ENCODE measurements around the gene DCXR. TPM values are rescaled to one million over a fixed set of nuclear protein-coding genes. Genes with fewer than 3 reads are reported as not detected.

DCXR gene
- total and polyA plus RNA-seq, 2 of the 13 experiments (the other 11 are each of a cell fraction or from before 2014, with no cell fraction given), result 287 to 311 TPM

DNA sequence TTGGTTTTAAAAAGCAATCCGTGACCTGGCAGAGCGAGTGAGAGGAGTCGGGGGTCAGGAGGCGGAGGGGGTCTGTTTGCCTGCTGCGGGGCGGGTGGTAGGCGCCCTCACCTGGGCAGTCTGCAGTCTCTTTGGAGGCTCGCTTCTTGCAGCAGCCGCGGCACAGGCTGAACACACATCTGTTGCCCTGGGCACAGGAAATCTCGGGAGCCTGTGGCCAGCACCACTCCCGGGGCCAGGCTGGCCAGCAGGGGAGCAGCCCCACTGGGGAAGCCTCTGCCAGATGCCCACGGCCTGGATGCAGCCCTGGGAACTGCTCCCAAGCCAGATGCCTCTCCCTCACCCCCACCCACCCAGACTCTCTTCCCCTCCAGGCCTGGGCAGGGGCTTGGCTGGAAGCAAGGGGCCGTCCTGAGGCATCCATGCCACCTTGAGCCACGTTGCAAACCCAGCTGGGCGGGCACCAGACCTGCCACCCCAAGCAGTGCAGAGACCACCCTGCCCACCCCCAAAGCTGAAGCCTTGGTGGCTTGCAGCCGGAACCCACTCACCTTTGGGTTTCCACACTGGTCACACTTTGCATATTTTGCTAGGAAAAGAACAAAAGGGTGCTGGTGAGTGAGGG is 20.8 kb upstream of the DCXR start (continued):
- TF ChIP-seq CC2D1A (CRISPR knock-in tag; IDR thresholded peaks at IDR 0.05) (no peak), NONO (IDR thresholded peaks at IDR 0.05) (no peak), NONO (CRISPR knock-in tag; conservative IDR thresholded peaks at IDR 0.05) (no peak), ZNF33B (CRISPR knock-in tag; IDR thresholded peaks at IDR 0.05) (0 out of 2 replicates have a peak, but pooled peaks have one; percentile 18), ZC3H13 (CRISPR knock-in tag; IDR thresholded peaks at IDR 0.05) (peak; percentile 17; the same call in 1 of the 2 replicates), ZNF530 (CRISPR knock-in tag; IDR thresholded peaks at IDR 0.05; ENCODE audit: low read depth) (no peak), ZNF629 (CRISPR knock-in tag; conservative IDR thresholded peaks at IDR 0.05) (no peak), ZNF30 (CRISPR knock-in tag; IDR thresholded peaks at IDR 0.05) (no peak), JARID2 (CRISPR knock-in tag; IDR thresholded peaks at IDR 0.05; ENCODE audit: insufficient replicate concordance) (no peak), ZNF713 (CRISPR knock-in tag; IDR thresholded peaks at IDR 0.05) (no peak), SRSF4 (IDR thresholded peaks at IDR 0.05; ENCODE audit: low read depth, low read length, poor library complexity, severe bottlenecking) (no peak), ZNF44 (CRISPR knock-in tag; IDR thresholded peaks at IDR 0.05) (no peak), ZNF20 (CRISPR knock-in tag; IDR thresholded peaks at IDR 0.05) (no peak), ZNF615 (CRISPR knock-in tag; IDR thresholded peaks at IDR 0.05; ENCODE audit: borderline replicate concordance) (no peak), ZNF101 (CRISPR knock-in tag; IDR thresholded peaks at IDR 0.05; ENCODE audit: borderline replicate concordance, low read depth) (no peak), ZFP36L1 (CRISPR knock-in tag; IDR thresholded peaks at IDR 0.05) (no peak), TBX2 (CRISPR knock-in tag; IDR thresholded peaks at IDR 0.05; ENCODE audit: borderline replicate concordance) (no peak)
- TF ChIP-seq, protein P1, sequence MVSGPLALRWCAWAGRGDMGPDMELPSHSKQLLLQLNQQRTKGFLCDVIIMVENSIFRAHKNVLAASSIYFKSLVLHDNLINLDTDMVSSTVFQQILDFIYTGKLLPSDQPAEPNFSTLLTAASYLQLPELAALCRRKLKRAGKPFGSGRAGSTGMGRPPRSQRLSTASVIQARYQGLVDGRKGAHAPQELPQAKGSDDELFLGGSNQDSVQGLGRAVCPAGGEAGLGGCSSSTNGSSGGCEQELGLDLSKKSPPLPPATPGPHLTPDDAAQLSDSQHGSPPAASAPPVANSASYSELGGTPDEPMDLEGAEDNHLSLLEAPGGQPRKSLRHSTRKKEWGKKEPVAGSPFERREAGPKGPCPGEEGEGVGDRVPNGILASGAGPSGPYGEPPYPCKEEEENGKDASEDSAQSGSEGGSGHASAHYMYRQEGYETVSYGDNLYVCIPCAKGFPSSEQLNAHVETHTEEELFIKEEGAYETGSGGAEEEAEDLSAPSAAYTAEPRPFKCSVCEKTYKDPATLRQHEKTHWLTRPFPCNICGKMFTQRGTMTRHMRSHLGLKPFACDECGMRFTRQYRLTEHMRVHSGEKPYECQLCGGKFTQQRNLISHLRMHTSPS (CRISPR knock-in tag; IDR thresholded peaks at IDR 0.05; ENCODE audit: low read depth), result 0 out of 2 replicates have a peak, but pooled peaks have one; percentile 35
- TF ChIP-seq, protein P2, sequence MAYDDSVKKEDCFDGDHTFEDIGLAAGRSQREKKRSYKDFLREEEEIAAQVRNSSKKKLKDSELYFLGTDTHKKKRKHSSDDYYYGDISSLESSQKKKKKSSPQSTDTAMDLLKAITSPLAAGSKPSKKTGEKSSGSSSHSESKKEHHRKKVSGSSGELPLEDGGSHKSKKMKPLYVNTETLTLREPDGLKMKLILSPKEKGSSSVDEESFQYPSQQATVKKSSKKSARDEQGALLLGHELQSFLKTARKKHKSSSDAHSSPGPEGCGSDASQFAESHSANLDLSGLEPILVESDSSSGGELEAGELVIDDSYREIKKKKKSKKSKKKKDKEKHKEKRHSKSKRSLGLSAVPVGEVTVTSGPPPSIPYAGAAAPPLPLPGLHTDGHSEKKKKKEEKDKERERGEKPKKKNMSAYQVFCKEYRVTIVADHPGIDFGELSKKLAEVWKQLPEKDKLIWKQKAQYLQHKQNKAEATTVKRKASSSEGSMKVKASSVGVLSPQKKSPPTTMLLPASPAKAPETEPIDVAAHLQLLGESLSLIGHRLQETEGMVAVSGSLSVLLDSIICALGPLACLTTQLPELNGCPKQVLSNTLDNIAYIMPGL (CRISPR knock-in tag; IDR thresholded peaks at IDR 0.05; ENCODE audit: borderline replicate concordance in 1 of 2, low read depth in 1 of 2), result no peak
- TF ChIP-seq, protein P3, sequence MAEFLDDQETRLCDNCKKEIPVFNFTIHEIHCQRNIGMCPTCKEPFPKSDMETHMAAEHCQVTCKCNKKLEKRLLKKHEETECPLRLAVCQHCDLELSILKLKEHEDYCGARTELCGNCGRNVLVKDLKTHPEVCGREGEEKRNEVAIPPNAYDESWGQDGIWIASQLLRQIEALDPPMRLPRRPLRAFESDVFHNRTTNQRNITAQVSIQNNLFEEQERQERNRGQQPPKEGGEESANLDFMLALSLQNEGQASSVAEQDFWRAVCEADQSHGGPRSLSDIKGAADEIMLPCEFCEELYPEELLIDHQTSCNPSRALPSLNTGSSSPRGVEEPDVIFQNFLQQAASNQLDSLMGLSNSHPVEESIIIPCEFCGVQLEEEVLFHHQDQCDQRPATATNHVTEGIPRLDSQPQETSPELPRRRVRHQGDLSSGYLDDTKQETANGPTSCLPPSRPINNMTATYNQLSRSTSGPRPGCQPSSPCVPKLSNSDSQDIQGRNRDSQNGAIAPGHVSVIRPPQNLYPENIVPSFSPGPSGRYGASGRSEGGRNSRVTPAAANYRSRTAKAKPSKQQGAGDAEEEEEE (CRISPR knock-in tag; IDR thresholded peaks at IDR 0.05; ENCODE audit: borderline replicate concordance), result no peak
- TF ChIP-seq, protein P4, sequence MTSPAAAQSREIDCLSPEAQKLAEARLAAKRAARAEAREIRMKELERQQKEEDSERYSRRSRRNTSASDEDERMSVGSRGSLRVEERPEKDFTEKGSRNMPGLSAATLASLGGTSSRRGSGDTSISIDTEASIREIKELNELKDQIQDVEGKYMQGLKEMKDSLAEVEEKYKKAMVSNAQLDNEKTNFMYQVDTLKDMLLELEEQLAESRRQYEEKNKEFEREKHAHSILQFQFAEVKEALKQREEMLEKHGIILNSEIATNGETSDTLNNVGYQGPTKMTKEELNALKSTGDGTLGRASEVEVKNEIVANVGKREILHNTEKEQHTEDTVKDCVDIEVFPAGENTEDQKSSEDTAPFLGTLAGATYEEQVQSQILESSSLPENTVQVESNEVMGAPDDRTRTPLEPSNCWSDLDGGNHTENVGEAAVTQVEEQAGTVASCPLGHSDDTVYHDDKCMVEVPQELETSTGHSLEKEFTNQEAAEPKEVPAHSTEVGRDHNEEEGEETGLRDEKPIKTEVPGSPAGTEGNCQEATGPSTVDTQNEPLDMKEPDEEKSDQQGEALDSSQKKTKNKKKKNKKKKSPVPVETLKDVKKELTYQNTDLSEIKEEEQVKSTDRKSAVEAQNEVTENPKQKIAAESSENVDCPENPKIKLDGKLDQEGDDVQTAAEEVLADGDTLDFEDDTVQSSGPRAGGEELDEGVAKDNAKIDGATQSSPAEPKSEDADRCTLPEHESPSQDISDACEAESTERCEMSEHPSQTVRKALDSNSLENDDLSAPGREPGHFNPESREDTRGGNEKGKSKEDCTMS (CRISPR knock-in tag; conservative IDR thresholded peaks at IDR 0.05), result no peak
